Epithelial cell of proximal tubule (primary cell): ENCODE results near the gene ORC5. TPM values are rescaled to one million over a fixed set of nuclear protein-coding genes. Genes with fewer than 3 reads are reported as not detected.
"Not testable (repeated sequence)": the region's sequence is repeated elsewhere in the genome, so short reads cannot be mapped to it uniquely, and the experiment has no call there.

Experiments used
- DNase-seq: peaks from one replicate; pipeline ENCODE4 v3.0.0-alpha.2; 2011; ENCODE audit warnings: low read depth
- H3K4me3 ChIP-seq: 2 replicates; pipeline ENCODE4 v1.5.1; 2011; ENCODE audit warnings: low read depth, mild to moderate bottlenecking, low read length
- CTCF ChIP-seq: conservative IDR thresholded peaks from 2 replicates; pipeline ENCODE4 v1.5.1; 2012; ENCODE audit warnings: low read depth, mild to moderate bottlenecking, low read length
- total RNA-seq: library from RNA; depleted of rRNA; stranded (reverse); fragments of >200 nt; gene quantifications from 2 replicates; pipeline ENCODE4 v1.2.3, GENCODE V29; 2015

ORC5 gene
- total RNA-seq, 1 donor from 2014 or later = 17.0 TPM

GRCh38 chr7:104241538-104242209 lies 33.9 kb upstream of the ORC5 start:
- TF ChIP-seq CTCF = no peak

GRCh38 chr7:104241135-104241534 lies 33.3 kb upstream of the ORC5 start:
- no peak for DNase-seq
- no peak for TF ChIP-seq CTCF
- no peak overlapping the region for H3K4me3 ChIP-seq

More at GRCh38 chr7:104241538-104242209, 33.9 kb upstream of the ORC5 start:
- no peak overlapping the region for H3K4me3 ChIP-seq
- DNase-seq = no peak

GRCh38 chr7:104240401-104240800 lies 32.6 kb upstream of the ORC5 start:
- no peak for DNase-seq
- no peak for TF ChIP-seq CTCF
- no peak overlapping the region for H3K4me3 ChIP-seq

- DNase-seq, H3K4me3 ChIP-seq: not testable (repeated sequence)
These were observed 27.2 kb upstream of the ORC5 start for GRCh38 chr7:104234990-104235389.

- peak; percentile 90 for TF ChIP-seq CTCF
- no peak overlapping the region for H3K4me3 ChIP-seq
- DNase-seq = no peak
These were observed 23.5 kb upstream of the ORC5 start for GRCh38 chr7:104231054-104232046.

- H3K4me3 ChIP-seq = no peak overlapping the region
- no peak for DNase-seq
- no peak for TF ChIP-seq CTCF
These were observed 22.8 kb upstream of the ORC5 start for GRCh38 chr7:104230606-104231005.

GRCh38 chr7:104228442-104228841 lies 20.6 kb upstream of the ORC5 start:
- no peak for TF ChIP-seq CTCF
- no peak overlapping the region for H3K4me3 ChIP-seq
- DNase-seq = no peak
